Measurements from ENCODE around the gene CSH2.
"Not testable (repeated sequence)": the region's sequence is repeated elsewhere in the genome, so short reads cannot be mapped to it uniquely, and the experiment has no call there.

Gene CSH2

GRCh38 chr17:63855185-63855584, 18.3 kb downstream of the CSH2 start:
- no peak for DNase-seq (ENCODE audit: low read depth)

GRCh38 chr17:63854709-63855108, 18.8 kb downstream of the CSH2 start:
- no peak for DNase-seq (ENCODE audit: low read depth)

GRCh38 chr17:63853260-63853659, 20.2 kb downstream of the CSH2 start:
- no peak for DNase-seq (ENCODE audit: low read depth)

- DNase-seq (ENCODE audit: low read depth), result no peak
These were observed 23.1 kb downstream of the CSH2 start for GRCh38 chr17:63850401-63850800.

GRCh38 chr17:63848834-63849689, 24.4 kb downstream of the CSH2 start:
- peak; percentile 94 for DNase-seq (ENCODE audit: low read depth)

GRCh38 chr17:63847525-63848249, 25.8 kb downstream of the CSH2 start:
- DNase-seq (ENCODE audit: low read depth), result no peak

- no peak for DNase-seq (ENCODE audit: low read depth)
These were observed 28.0 kb downstream of the CSH2 start for GRCh38 chr17:63845509-63845908.

GRCh38 chr17:63843910-63844677, 29.4 kb downstream of the CSH2 start:
- no peak for DNase-seq (ENCODE audit: low read depth)

- not testable (repeated sequence) for DNase-seq (ENCODE audit: low read depth)
These were observed 30.0 kb downstream of the CSH2 start for GRCh38 chr17:63843387-63843888.

- DNase-seq (ENCODE audit: low read depth), result peak; percentile 99
These were observed 30.7 kb downstream of the CSH2 start, which contains the start of gene SMARCD2 for GRCh38 chr17:63842540-63843386. SMARCD2 (minus strand) TSS chr17:63842685; CDS start chr17:63842674, 11 bp downstream.

- no peak for DNase-seq (ENCODE audit: low read depth)
These were observed 31.3 kb downstream of the CSH2 start for GRCh38 chr17:63842173-63842539.

- no peak for DNase-seq (ENCODE audit: low read depth)
These were observed 31.9 kb downstream of the CSH2 start for GRCh38 chr17:63841350-63842172.

- no peak for DNase-seq (ENCODE audit: low read depth)
These were observed 32.7 kb downstream of the CSH2 start for GRCh38 chr17:63840591-63841349.

- no peak for DNase-seq (ENCODE audit: low read depth)
These were observed 34.8 kb downstream of the CSH2 start for GRCh38 chr17:63838631-63839171.

GRCh38 chr17:63837962-63838600, 35.4 kb downstream of the CSH2 start:
- no peak for DNase-seq (ENCODE audit: low read depth)

GRCh38 chr17:63837480-63837879, 36.0 kb downstream of the CSH2 start:
- no peak for DNase-seq (ENCODE audit: low read depth)

- DNase-seq (ENCODE audit: low read depth), result no peak
These were observed 36.7 kb downstream of the CSH2 start for GRCh38 chr17:63836811-63837210.

GRCh38 chr17:63835167-63835720, 38.2 kb downstream of the CSH2 start:
- no peak for DNase-seq (ENCODE audit: low read depth)

Measured in stimulated activated CD4-positive, alpha-beta T cell treated with anti-CD3 and anti-CD28 coated beads, Interleukin-2, amount 100 ng/mL, for 4 hours (primary cell).